ENCODE measurements around the gene MIA3. TPM values are rescaled to one million over a fixed set of nuclear protein-coding genes. Genes with fewer than 3 reads are reported as not detected.

Gene MIA3
- total RNA-seq, 1 donor from 2014 or later = 24.3 TPM

GRCh38 chr1:222712253-222713090 lies 94.6 kb downstream of the MIA3 start, which contains the start of the genes AIDA and BROX:
Gene AIDA (minus strand): TSS chr1:222712491. CDS start chr1:222712317, 174 bp downstream.
Gene BROX (plus strand): TSS chr1:222712564. CDS start chr1:222715700, 3,136 bp downstream.
- DNase-seq (ENCODE audit: extremely low spot score in 2 of 2) = peak in 1 of 2 donors; percentile 94
- TF ChIP-seq POLR2AphosphoS5 (IDR thresholded peaks at IDR 0.05; ENCODE audit: insufficient read depth in 1 of 2, low read depth in 1 of 2) (peak; percentile 31 to 81), POLR2A (IDR thresholded peaks at IDR 0.05) (peak in 1 of 2 donors; percentile 47), CTCF (IDR thresholded peaks at IDR 0.05) (no peak)
- Histone ChIP-seq H3K27ac (peak within 1 kb of the TSS; percentile 98), H3K9me3 (no peaks in the 10 kb centered on the region), H3K4me1 (peaks cover 65% of the 10 kb centered on the region), H3K36me3 (peaks cover 0 to 25% of the 10 kb centered on the region in 2 donors), H3K4me3 (peak within 1 kb of the TSS; percentile 68 to 69), H3K27me3 (no peaks in the 10 kb centered on the region)
- intact Hi-C loops (cut with DNase I) = loop anchor here (1.0 kb wide), 1 partner anchor 68 kb away; no protein-coding TSS in a partner anchor

- no peaks in the 10 kb centered on the region for H3K9me3 ChIP-seq
- peak overlapping the region; percentile 98 for H3K27ac ChIP-seq
- peak overlapping the region; percentile 68 to 69 for H3K4me3 ChIP-seq
- DNase-seq (ENCODE audit: extremely low spot score in 2 of 2) = peak in 1 of 2 donors; percentile 97
- no peaks in the 10 kb centered on the region for H3K27me3 ChIP-seq
- TF ChIP-seq POLR2A (IDR thresholded peaks at IDR 0.05) (peak in 1 of 2 donors; percentile 39), POLR2AphosphoS5 (IDR thresholded peaks at IDR 0.05; ENCODE audit: insufficient read depth in 1 of 2, low read depth in 1 of 2) (peak; percentile 73 to 94), CTCF (IDR thresholded peaks at IDR 0.05) (no peak)
- intact Hi-C loops (cut with DNase I) = loop anchor here (1.0 kb wide), 1 partner anchor 69 kb away; no protein-coding TSS in a partner anchor
- H3K36me3 ChIP-seq = peaks cover 0 to 33% of the 10 kb centered on the region in 2 donors
- H3K4me1 ChIP-seq = peaks cover 60% of the 10 kb centered on the region
Measured at GRCh38 chr1:222713091-222713961, 95.4 kb downstream of the MIA3 start.

- H3K36me3 ChIP-seq = peaks cover 0 to 58% of the 10 kb centered on the region in 2 donors
- intact Hi-C loops (cut with DNase I) = no loop called here
- H3K4me1 ChIP-seq = peaks cover 39% of the 10 kb centered on the region
- no peaks in the 10 kb centered on the region for H3K9me3 ChIP-seq
- no peak overlapping the region for H3K4me3 ChIP-seq
- TF ChIP-seq POLR2A (IDR thresholded peaks at IDR 0.05) (no peak), POLR2AphosphoS5 (IDR thresholded peaks at IDR 0.05; ENCODE audit: insufficient read depth in 1 of 2, low read depth in 1 of 2) (no peak), CTCF (IDR thresholded peaks at IDR 0.05) (no peak)
- no peak for DNase-seq (ENCODE audit: extremely low spot score in 2 of 2)
- H3K27ac ChIP-seq = no peak overlapping the region
- H3K27me3 ChIP-seq = no peaks in the 10 kb centered on the region
Measured at GRCh38 chr1:222716393-222716792, 98.5 kb downstream of the MIA3 start.

Other genes with a start within 250 kb of the MIA3 start
- not detected for gene HHIPL2, start 70.0 kb upstream of the MIA3 start, total RNA-seq
- gene TAF1A, start 28.2 kb upstream of the MIA3 start, total RNA-seq = 2.0 TPM
- 49.6 TPM for gene AIDA, start 94.4 kb downstream of the MIA3 start, total RNA-seq
- gene BROX, start 94.5 kb downstream of the MIA3 start, total RNA-seq = 26.0 TPM
- not detected for gene FAM177B, start 119.1 kb downstream of the MIA3 start, total RNA-seq
- gene DISP1, start 196.9 kb downstream of the MIA3 start, total RNA-seq = 8.3 TPM